Activated B cell treated with CpG ODN at 0.5 μM for 24 hours (primary cell): Measurements from ENCODE around the gene UMODL1. TPM values are rescaled to one million over a fixed set of nuclear protein-coding genes. Genes with fewer than 3 reads are reported as not detected.

Experiments used
- ATAC-seq: fragments of 200-7000 bp; cut with Tn5 transposase; one replicate; pipeline ENCODE4 v1.10.0; 2021; ENCODE audit warnings: low read depth, mild to moderate bottlenecking, moderate library complexity
- CTCF ChIA-PET: fragments of 350-600 bp; sonication (Branson Sonifier 250); formaldehyde crosslinking; loops from one replicate; lab custom pipeline; 2021; ENCODE audit warnings: antibody characterized with exemption; lab: Charles Lee
- POLR2A ChIA-PET: fragments of 350-600 bp; sonication (Branson Sonifier 250); formaldehyde crosslinking; loops from one replicate; lab custom pipeline; 2021; ENCODE audit warnings: antibody characterized with exemption; lab: Charles Lee
- DNase-seq: peaks from one replicate; pipeline ENCODE4 v3.0.0; 2022
- H3K27ac Mint-ChIP-seq: one replicate; pipeline ENCODE4 v1.8.0; 2020; ENCODE audit warnings: mixed read lengths
- H3K27me3 Mint-ChIP-seq: one replicate; pipeline ENCODE4 v1.8.0; 2021; ENCODE audit warnings: mixed read lengths
- H3K36me3 Mint-ChIP-seq: one replicate; pipeline ENCODE4 v1.8.0; 2021; ENCODE audit warnings: low read depth, mixed read lengths
- H3K4me1 Mint-ChIP-seq: one replicate; pipeline ENCODE4 v1.8.0; 2021; ENCODE audit warnings: mixed read lengths
- H3K4me3 Mint-ChIP-seq: one replicate; pipeline ENCODE4 v1.8.0; 2020; ENCODE audit warnings: mild to moderate bottlenecking, mixed read lengths
- H3K9me3 Mint-ChIP-seq: one replicate; pipeline ENCODE4 v1.8.0; 2020; ENCODE audit warnings: mixed read lengths
- CTCF ChIP-seq: fragments of 200-600 bp; IDR thresholded peaks from one replicate; pipeline ENCODE4 v1.8.0; 2022; ENCODE audit warnings: antibody characterized with exemption, mild to moderate bottlenecking
- intact Hi-C: fragments of 100-400 bp; cut with micrococcal nuclease; formaldehyde crosslinking; loops from one replicate; pipeline ENCODE4 v1.15.1; 2024
- total RNA-seq: library from RNA; stranded (reverse); gene quantifications from 2 replicates; pipeline ENCODE4 v1.2.3, GENCODE V29; 2022

UMODL1 gene
- total RNA-seq, 1 donor from 2014 or later, result 0.04 TPM

DNA sequence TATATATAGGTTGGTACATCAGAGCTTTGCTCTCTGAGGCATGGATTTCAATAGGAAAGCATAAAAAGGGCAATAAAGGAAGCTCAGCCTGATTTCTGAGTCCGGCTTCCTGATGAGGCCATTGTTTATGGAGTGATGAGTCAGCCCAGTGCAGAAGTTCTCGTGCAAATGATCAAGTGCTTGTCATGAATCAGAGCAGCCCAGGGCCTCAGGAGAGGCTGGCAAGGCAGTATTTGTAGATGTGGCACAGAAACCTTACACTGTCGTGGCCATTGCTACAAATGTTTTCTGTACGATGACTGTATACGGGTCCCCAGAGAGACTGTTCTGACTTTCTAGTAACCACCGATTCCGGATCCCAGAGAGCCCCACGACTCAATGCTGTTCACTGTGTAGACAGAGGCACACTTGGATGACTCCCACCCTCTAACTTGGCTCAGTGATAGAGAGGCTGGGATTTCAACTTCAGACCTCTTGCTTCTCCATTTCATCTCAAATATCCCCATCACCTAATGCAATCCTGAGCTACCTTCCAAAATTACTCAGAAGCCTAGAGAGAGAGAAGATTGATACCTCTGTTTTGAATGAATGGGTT, 26.8 kb downstream of the UMODL1 start:
- CTCF ChIA-PET, result interaction anchor here (1.2 to 1.5 kb wide), 2 partner anchors 10 to 19 kb away, joined by 4 read pairs; no protein-coding TSS in a partner anchor
- DNase-seq (no peak), ATAC-seq (peak; percentile 96)
- Mint-ChIP-seq H3K9me3 (no peaks in the 10 kb centered on the region), H3K27ac (peak overlapping the region; percentile 62), H3K4me3 (no peak overlapping the region), H3K27me3 (peaks cover 12% of the 10 kb centered on the region), H3K4me1 (peaks cover 20% of the 10 kb centered on the region), H3K36me3 (no peaks in the 10 kb centered on the region)
- TF ChIP-seq CTCF, result no peak
- POLR2A ChIA-PET, result no interaction called here
- intact Hi-C loops, result no loop called here

GRCh38 chr21:42098957-42099505, 27.9 kb downstream of the UMODL1 start:
- H3K36me3 Mint-ChIP-seq, result no peaks in the 10 kb centered on the region
- DNase-seq (no peak), ATAC-seq (no peak)
- H3K27me3 Mint-ChIP-seq, result peaks cover 12% of the 10 kb centered on the region
- H3K27ac Mint-ChIP-seq, result no peak overlapping the region
- H3K9me3 Mint-ChIP-seq, result no peaks in the 10 kb centered on the region
- ChIA-PET CTCF (no interaction called here), POLR2A (no interaction called here)
- no peak for TF ChIP-seq CTCF
- H3K4me1 Mint-ChIP-seq, result peaks cover 20% of the 10 kb centered on the region
- intact Hi-C loops, result no loop called here
- no peak overlapping the region for H3K4me3 Mint-ChIP-seq

DNA sequence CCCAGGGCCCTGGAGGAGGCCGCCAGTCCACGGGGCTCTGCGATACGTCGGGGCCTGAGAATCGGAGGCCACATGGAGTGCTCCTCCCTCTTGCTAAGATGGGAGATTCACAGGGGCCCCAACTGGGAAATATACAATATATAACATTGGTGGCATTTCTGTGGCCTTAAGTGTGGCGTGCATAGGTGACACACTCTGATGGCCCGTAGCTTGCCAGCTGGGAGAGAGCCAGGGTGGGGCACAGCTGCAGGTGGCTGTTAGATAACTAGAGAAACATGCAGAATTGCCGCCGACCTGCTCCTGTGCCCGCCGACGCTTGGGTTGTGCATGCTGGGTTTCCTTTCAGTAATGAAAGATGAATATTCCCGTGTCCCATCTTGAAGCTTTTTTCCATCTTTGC, 30.1 kb downstream of the UMODL1 start:
- Mint-ChIP-seq H3K4me1 (peaks cover 20% of the 10 kb centered on the region), H3K27me3 (peaks cover 12% of the 10 kb centered on the region), H3K9me3 (no peaks in the 10 kb centered on the region), H3K36me3 (no peaks in the 10 kb centered on the region), H3K4me3 (no peak overlapping the region), H3K27ac (no peak overlapping the region)
- POLR2A ChIA-PET, result no interaction called here
- no peak for ATAC-seq
- no peak for DNase-seq
- no peak for TF ChIP-seq CTCF
- CTCF ChIA-PET, result no interaction called here
- intact Hi-C loops, result no loop called here

GRCh38 chr21:42102076-42102475, 31.0 kb downstream of the UMODL1 start:
- DNase-seq, result no peak
- Mint-ChIP-seq H3K4me1 (peaks cover 25% of the 10 kb centered on the region), H3K27me3 (peaks cover 10% of the 10 kb centered on the region), H3K4me3 (no peak overlapping the region), H3K27ac (no peak overlapping the region), H3K36me3 (no peaks in the 10 kb centered on the region), H3K9me3 (no peaks in the 10 kb centered on the region)
- no peak for ATAC-seq
- POLR2A ChIA-PET, result no interaction called here
- no peak for TF ChIP-seq CTCF
- intact Hi-C loops, result no loop called here
- CTCF ChIA-PET, result interaction anchor here (0.5 kb wide), 1 partner anchor 169 kb away, joined by 4 read pairs; no protein-coding TSS in a partner anchor

DNA sequence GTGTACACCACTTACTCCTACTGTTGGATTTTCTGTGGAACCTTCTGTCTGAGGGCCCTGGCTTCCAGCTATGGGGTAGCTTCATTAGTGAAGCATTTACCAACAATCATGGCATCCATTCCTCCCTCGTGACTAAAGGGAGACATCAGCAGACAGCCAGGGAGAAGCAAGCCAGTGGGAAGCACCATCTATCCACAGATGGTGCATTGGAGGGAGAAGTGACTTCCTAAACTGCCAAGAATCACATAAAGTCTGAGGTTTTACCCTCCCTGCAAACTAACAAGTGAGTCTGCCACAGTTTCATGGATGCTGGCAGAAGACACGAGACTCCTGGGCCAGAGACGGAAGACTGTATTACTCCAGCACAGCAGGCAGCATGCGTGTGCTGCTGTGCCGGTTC, 31.4 kb downstream of the UMODL1 start:
- peaks cover 8% of the 10 kb centered on the region for H3K27me3 Mint-ChIP-seq
- POLR2A ChIA-PET, result no interaction called here

More for the DNA sequence above, 31.4 kb downstream of the UMODL1 start:
- Mint-ChIP-seq H3K4me1 (peaks cover 29% of the 10 kb centered on the region), H3K36me3 (no peaks in the 10 kb centered on the region), H3K4me3 (no peak overlapping the region), H3K9me3 (no peaks in the 10 kb centered on the region), H3K27ac (no peak overlapping the region)
- CTCF ChIA-PET, result no interaction called here
- no peak for TF ChIP-seq CTCF
- intact Hi-C loops, result no loop called here
- no peak for DNase-seq
- ATAC-seq, result no peak
